Measurements from ENCODE around the gene TMEM30B.

Gene TMEM30B

GRCh38 chr14:61300209-61300608, 19.1 kb upstream of the TMEM30B start:
- DNase-seq (ENCODE audit: low spot score) = no peak
- TF ChIP-seq CTCF (IDR thresholded peaks at IDR 0.05; ENCODE audit: extremely low read depth, insufficient read depth, missing control alignments) = no peak
- in situ Hi-C loops (cut with MboI; ENCODE audit: low pct_unique_long_range_greater_than_20kb, low sequenced_read_pairs, unreplicated experiment) = no loop called here

- no peak for TF ChIP-seq CTCF (IDR thresholded peaks at IDR 0.05; ENCODE audit: extremely low read depth, insufficient read depth, missing control alignments)
- in situ Hi-C loops (cut with MboI; ENCODE audit: low pct_unique_long_range_greater_than_20kb, low sequenced_read_pairs, unreplicated experiment) = loop anchor here (25.0 kb wide), 1 partner anchor 538 kb away; no protein-coding TSS in a partner anchor
- DNase-seq (ENCODE audit: low spot score) = no peak
Measured at GRCh38 chr14:61298824-61299223, 17.7 kb upstream of the TMEM30B start.

- no peak for DNase-seq (ENCODE audit: low spot score)
- in situ Hi-C loops (cut with MboI; ENCODE audit: low pct_unique_long_range_greater_than_20kb, low sequenced_read_pairs, unreplicated experiment) = loop anchor here (25.0 kb wide), 1 partner anchor 540 kb away; no protein-coding TSS in a partner anchor
- TF ChIP-seq CTCF (IDR thresholded peaks at IDR 0.05; ENCODE audit: extremely low read depth, insufficient read depth, missing control alignments) = no peak
Measured at GRCh38 chr14:61297581-61297980, 16.4 kb upstream of the TMEM30B start.

- in situ Hi-C loops (cut with MboI; ENCODE audit: low pct_unique_long_range_greater_than_20kb, low sequenced_read_pairs, unreplicated experiment) = loop anchor here (25.0 kb wide), 1 partner anchor 540 kb away; no protein-coding TSS in a partner anchor
- no peak for DNase-seq (ENCODE audit: low spot score)
- peak; percentile 63 for TF ChIP-seq CTCF (IDR thresholded peaks at IDR 0.05; ENCODE audit: extremely low read depth, insufficient read depth, missing control alignments)
Measured at GRCh38 chr14:61296719-61297502, 15.8 kb upstream of the TMEM30B start.

- in situ Hi-C loops (cut with MboI; ENCODE audit: low pct_unique_long_range_greater_than_20kb, low sequenced_read_pairs, unreplicated experiment) = loop anchor here (25.0 kb wide), 1 partner anchor 541 kb away; no protein-coding TSS in a partner anchor
Measured at GRCh38 chr14:61296151-61296550, 15.0 kb upstream of the TMEM30B start.

GRCh38 chr14:61290701-61291100, 9.6 kb upstream of the TMEM30B start:
- in situ Hi-C loops (cut with MboI; ENCODE audit: low pct_unique_long_range_greater_than_20kb, low sequenced_read_pairs, unreplicated experiment) = loop anchor here (25.0 kb wide), 1 partner anchor 547 kb away; no protein-coding TSS in a partner anchor
- no peak for TF ChIP-seq CTCF (IDR thresholded peaks at IDR 0.05; ENCODE audit: extremely low read depth, insufficient read depth, missing control alignments)
- no peak for DNase-seq (ENCODE audit: low spot score)

More at GRCh38 chr14:61296151-61296550, 15.0 kb upstream of the TMEM30B start:
- TF ChIP-seq CTCF (IDR thresholded peaks at IDR 0.05; ENCODE audit: extremely low read depth, insufficient read depth, missing control alignments) = no peak
- DNase-seq (ENCODE audit: low spot score) = no peak
